ENCODE results near the gene DHTKD1.

Gene DHTKD1

GRCh38 chr10:12081879-12082557 lies 13.3 kb downstream of the DHTKD1 start (continued):
- TF ChIP-seq, protein P1, sequence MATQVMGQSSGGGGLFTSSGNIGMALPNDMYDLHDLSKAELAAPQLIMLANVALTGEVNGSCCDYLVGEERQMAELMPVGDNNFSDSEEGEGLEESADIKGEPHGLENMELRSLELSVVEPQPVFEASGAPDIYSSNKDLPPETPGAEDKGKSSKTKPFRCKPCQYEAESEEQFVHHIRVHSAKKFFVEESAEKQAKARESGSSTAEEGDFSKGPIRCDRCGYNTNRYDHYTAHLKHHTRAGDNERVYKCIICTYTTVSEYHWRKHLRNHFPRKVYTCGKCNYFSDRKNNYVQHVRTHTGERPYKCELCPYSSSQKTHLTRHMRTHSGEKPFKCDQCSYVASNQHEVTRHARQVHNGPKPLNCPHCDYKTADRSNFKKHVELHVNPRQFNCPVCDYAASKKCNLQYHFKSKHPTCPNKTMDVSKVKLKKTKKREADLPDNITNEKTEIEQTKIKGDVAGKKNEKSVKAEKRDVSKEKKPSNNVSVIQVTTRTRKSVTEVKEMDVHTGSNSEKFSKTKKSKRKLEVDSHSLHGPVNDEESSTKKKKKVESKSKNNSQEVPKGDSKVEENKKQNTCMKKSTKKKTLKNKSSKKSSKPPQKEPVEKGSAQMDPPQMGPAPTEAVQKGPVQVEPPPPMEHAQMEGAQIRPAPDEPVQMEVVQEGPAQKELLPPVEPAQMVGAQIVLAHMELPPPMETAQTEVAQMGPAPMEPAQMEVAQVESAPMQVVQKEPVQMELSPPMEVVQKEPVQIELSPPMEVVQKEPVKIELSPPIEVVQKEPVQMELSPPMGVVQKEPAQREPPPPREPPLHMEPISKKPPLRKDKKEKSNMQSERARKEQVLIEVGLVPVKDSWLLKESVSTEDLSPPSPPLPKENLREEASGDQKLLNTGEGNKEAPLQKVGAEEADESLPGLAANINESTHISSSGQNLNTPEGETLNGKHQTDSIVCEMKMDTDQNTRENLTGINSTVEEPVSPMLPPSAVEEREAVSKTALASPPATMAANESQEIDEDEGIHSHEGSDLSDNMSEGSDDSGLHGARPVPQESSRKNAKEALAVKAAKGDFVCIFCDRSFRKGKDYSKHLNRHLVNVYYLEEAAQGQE (tag by site-specific recombination; IDR thresholded peaks at IDR 0.05), result no peak
- TF ChIP-seq ELK4 (IDR thresholded peaks at IDR 0.05; ENCODE audit: borderline replicate concordance, low read depth, low read length) (no peak), ZNF837 (tag by site-specific recombination; IDR thresholded peaks at IDR 0.05) (no peak), ZNF664 (tag by site-specific recombination; IDR thresholded peaks at IDR 0.05) (no peak), FEZF1 (tag by site-specific recombination; IDR thresholded peaks at IDR 0.05) (no peak), ZNF677 (tag by site-specific recombination; IDR thresholded peaks at IDR 0.05) (no peak), YY2 (tag by site-specific recombination; IDR thresholded peaks at IDR 0.05) (no peak)

- Histone ChIP-seq H3K4me3 (ENCODE audit: low read depth, low read length) (no peak overlapping the region), H3K36me3 (ENCODE audit: control insufficient read depth in 2 of 2, insufficient read depth in 1 of 2, low read length in 2 of 2) (peaks cover 77 to 84% of the 10 kb centered on the region in 2 experiments), H3K9me3 (ENCODE audit: control insufficient read depth, insufficient read depth, low read depth, low read length) (no peaks in the 10 kb centered on the region), H3K4me1 (ENCODE audit: control insufficient read depth, insufficient read depth, low read length) (no peaks in the 10 kb centered on the region), H3K27ac (ENCODE audit: extremely low read depth, low read depth, low read length) (no peak overlapping the region)
- CTCF ChIA-PET, result interaction anchor here (0.6 kb wide), 1 partner anchor 207 kb away, joined by 3 read pairs; no protein-coding TSS in a partner anchor
- POLR2A ChIA-PET, result no interaction called here
- TF ChIP-seq ZBTB6 (tag by site-specific recombination; IDR thresholded peaks at IDR 0.05), result no peak
These were observed 20.2 kb downstream of the DHTKD1 start for GRCh38 chr10:12088919-12089318.

GRCh38 chr10:12091421-12091820 lies 22.7 kb downstream of the DHTKD1 start:
- Histone ChIP-seq H3K4me1 (ENCODE audit: control insufficient read depth, insufficient read depth, low read length) (no peaks in the 10 kb centered on the region), H3K9me3 (ENCODE audit: control insufficient read depth, insufficient read depth, low read depth, low read length) (no peaks in the 10 kb centered on the region), H3K36me3 (ENCODE audit: control insufficient read depth in 2 of 2, insufficient read depth in 1 of 2, low read length in 2 of 2) (peaks cover 67 to 82% of the 10 kb centered on the region in 2 experiments), H3K27ac (ENCODE audit: extremely low read depth, low read depth, low read length) (no peak overlapping the region), H3K4me3 (ENCODE audit: low read depth, low read length) (no peak overlapping the region)
- CTCF ChIA-PET, result interaction anchor here (0.6 to 0.9 kb wide), 2 partner anchors 28 to 271 kb away, joined by 3 read pairs; no protein-coding TSS in a partner anchor
- POLR2A ChIA-PET, result interaction anchor here (1.4 kb wide), 1 partner anchor 23 kb away, joined by 3 read pairs; no protein-coding TSS in a partner anchor
- no peak for TF ChIP-seq ZIC2 (tag by site-specific recombination; IDR thresholded peaks at IDR 0.05)
- TF ChIP-seq ZNF10 (tag by site-specific recombination; IDR thresholded peaks at IDR 0.05), result no peak
- no peak for TF ChIP-seq ZNF501 (tag by site-specific recombination; IDR thresholded peaks at IDR 0.05)
- no peak for TF ChIP-seq ZNF792 (tag by site-specific recombination; IDR thresholded peaks at IDR 0.05)
- TF ChIP-seq ZNF548 (tag by site-specific recombination; IDR thresholded peaks at IDR 0.05), result no peak
- TF ChIP-seq KLF7 (tag by site-specific recombination; IDR thresholded peaks at IDR 0.05; ENCODE audit: borderline replicate concordance), result no peak
- TF ChIP-seq ZNF121 (tag by site-specific recombination; IDR thresholded peaks at IDR 0.05), result no peak
- TF ChIP-seq ZNF114 (tag by site-specific recombination; IDR thresholded peaks at IDR 0.05), result no peak
- TF ChIP-seq ZNF624 (tag by site-specific recombination; IDR thresholded peaks at IDR 0.05), result no peak
- no peak for TF ChIP-seq AEBP2 (tag by site-specific recombination; IDR thresholded peaks at IDR 0.05; ENCODE audit: borderline replicate concordance)
- no peak for TF ChIP-seq ZNF362 (tag by site-specific recombination; IDR thresholded peaks at IDR 0.05)
- TF ChIP-seq ZNF223 (tag by site-specific recombination; IDR thresholded peaks at IDR 0.05), result no peak
- TF ChIP-seq ZNF530 (tag by site-specific recombination; IDR thresholded peaks at IDR 0.05; ENCODE audit: low read depth), result no peak
- TF ChIP-seq ZSCAN30 (tag by site-specific recombination; IDR thresholded peaks at IDR 0.05), result no peak
- TF ChIP-seq, protein P2, sequence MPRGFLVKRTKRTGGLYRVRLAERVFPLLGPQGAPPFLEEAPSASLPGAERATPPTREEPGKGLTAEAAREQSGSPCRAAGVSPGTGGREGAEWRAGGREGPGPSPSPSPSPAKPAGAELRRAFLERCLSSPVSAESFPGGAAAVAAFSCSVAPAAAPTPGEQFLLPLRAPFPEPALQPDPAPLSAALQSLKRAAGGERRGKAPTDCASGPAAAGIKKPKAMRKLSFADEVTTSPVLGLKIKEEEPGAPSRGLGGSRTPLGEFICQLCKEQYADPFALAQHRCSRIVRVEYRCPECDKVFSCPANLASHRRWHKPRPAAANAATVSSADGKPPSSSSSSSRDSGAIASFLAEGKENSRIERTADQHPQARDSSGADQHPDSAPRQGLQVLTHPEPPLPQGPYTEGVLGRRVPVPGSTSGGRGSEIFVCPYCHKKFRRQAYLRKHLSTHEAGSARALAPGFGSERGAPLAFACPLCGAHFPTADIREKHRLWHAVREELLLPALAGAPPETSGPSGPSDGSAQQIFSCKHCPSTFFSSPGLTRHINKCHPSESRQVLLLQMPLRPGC (tag by site-specific recombination; IDR thresholded peaks at IDR 0.05), result no peak
